NCI-H510A treated with DMSO at 0.1 percent for 48 hours (cell line): ENCODE results near the gene OR1I1.

Experiments
- DNase-seq: peaks from one replicate; lab custom pipeline; 2025; lab: John Stamatoyannopoulos, UW

Gene OR1I1

GRCh38 chr19:15118789-15119494 lies 36.9 kb downstream of the OR1I1 start:
- DNase-seq: no peak

- DNase-seq: no peak
Measured at GRCh38 chr19:15120135-15121026, 38.4 kb downstream of the OR1I1 start.

GRCh38 chr19:15122331-15123030 lies 40.5 kb downstream of the OR1I1 start:
- no peak for DNase-seq

- no peak for DNase-seq
Measured at GRCh38 chr19:15123031-15123890, 41.2 kb downstream of the OR1I1 start.

- DNase-seq: no peak
Measured at GRCh38 chr19:15123900-15124299, 41.9 kb downstream of the OR1I1 start.

- DNase-seq: no peak
Measured at GRCh38 chr19:15124572-15125231, 42.7 kb downstream of the OR1I1 start.

- peak; percentile 97 for DNase-seq
Measured at GRCh38 chr19:15125232-15126067, 43.4 kb downstream of the OR1I1 start.

- DNase-seq: no peak
Measured at GRCh38 chr19:15126131-15126910, 44.3 kb downstream of the OR1I1 start.

- DNase-seq: no peak
Measured at GRCh38 chr19:15128162-15128770, 46.3 kb downstream of the OR1I1 start.

GRCh38 chr19:15129856-15130585 lies 48.0 kb downstream of the OR1I1 start:
- no peak for DNase-seq

GRCh38 chr19:15136234-15136954 lies 54.4 kb downstream of the OR1I1 start:
- no peak for DNase-seq

GRCh38 chr19:15137777-15138176 lies 55.8 kb downstream of the OR1I1 start:
- no peak for DNase-seq

GRCh38 chr19:15138427-15138826 lies 56.4 kb downstream of the OR1I1 start:
- no peak for DNase-seq

- no peak for DNase-seq
Measured at GRCh38 chr19:15141143-15141542, 59.1 kb downstream of the OR1I1 start.

- DNase-seq: no peak
Measured at GRCh38 chr19:15142313-15142712, 60.3 kb downstream of the OR1I1 start.
